Lower lobe of right lung (tissue), 2 donors: ENCODE measurements around the gene ZCCHC2. TPM values are rescaled to one million over a fixed set of nuclear protein-coding genes. Genes with fewer than 3 reads are reported as not detected.

Experiments
- ATAC-seq, 2 donors: fragments of 200-7000 bp; cut with Tn5 transposase; one replicate each; pipeline ENCODE4 v1.9.1; 2020 to 2022; ENCODE audit warnings: mild to moderate bottlenecking in 2 of 2, moderate library complexity in 2 of 2
- DNase-seq: peaks from one replicate; pipeline ENCODE4 v3.0.0-alpha.2; 2020
- H3K27ac ChIP-seq: fragments of 200-600 bp; one replicate; pipeline ENCODE4 v1.8.0; 2022
- H3K27me3 ChIP-seq: fragments of 200-600 bp; one replicate; pipeline ENCODE4 v1.8.0; 2022; ENCODE audit warnings: low read depth
- H3K36me3 ChIP-seq: fragments of 200-600 bp; one replicate; pipeline ENCODE4 v1.8.0; 2022; ENCODE audit warnings: mild to moderate bottlenecking
- H3K4me1 ChIP-seq: fragments of 200-600 bp; one replicate; pipeline ENCODE4 v1.8.0; 2022
- H3K4me3 ChIP-seq: fragments of 200-600 bp; one replicate; pipeline ENCODE4 v1.8.0; 2022; ENCODE audit warnings: mild to moderate bottlenecking
- H3K9me3 ChIP-seq: fragments of 200-600 bp; one replicate; pipeline ENCODE4 v1.8.0; 2022
- intact Hi-C: fragments of 100-400 bp; cut with DNase I; formaldehyde crosslinking; loops from one replicate; pipeline ENCODE4 v1.11.0; 2022
- total RNA-seq: library from RNA; stranded (reverse); fragmentation: NEBNext Ultra II Directional; extraction: Animal tissue kit (Norgen Biotek cat#: 25700); gene quantifications from one replicate; pipeline ENCODE4 v1.2.1, GENCODE V29; 2021
- TF ChIP-seq, protein P1 (sequence below): fragments of 200-600 bp; IDR thresholded peaks from one replicate; pipeline ENCODE4 v1.8.0; 2022; ENCODE audit warnings: antibody characterized with exemption, mild to moderate bottlenecking
- donor health status: DM: no; HTN: yes; CAD: no; lungs with severe emphysema.

Gene ZCCHC2
- total RNA-seq, 1 donor from 2014 or later = 51.9 TPM

DNA sequence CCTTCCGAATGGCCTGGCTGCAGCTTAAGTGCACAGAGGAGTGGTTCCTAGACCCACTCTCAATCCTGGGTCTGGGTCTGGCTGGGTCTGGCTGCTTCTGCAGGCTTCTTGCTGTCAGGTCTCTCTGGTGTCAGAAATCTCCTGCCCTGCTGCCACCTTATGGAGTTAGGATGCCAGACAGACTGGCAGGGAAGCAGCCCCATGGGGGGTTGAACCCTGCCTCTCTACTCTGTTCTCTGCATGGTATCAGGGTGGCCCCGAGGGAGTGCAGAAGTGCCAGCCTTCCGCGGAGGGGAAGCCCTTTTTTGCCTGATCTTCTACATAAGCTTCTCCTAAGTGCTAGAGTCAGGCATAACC lies 89.4 kb downstream of the ZCCHC2 start:
- intact Hi-C loops = no loop called here
- TF ChIP-seq, protein P1, sequence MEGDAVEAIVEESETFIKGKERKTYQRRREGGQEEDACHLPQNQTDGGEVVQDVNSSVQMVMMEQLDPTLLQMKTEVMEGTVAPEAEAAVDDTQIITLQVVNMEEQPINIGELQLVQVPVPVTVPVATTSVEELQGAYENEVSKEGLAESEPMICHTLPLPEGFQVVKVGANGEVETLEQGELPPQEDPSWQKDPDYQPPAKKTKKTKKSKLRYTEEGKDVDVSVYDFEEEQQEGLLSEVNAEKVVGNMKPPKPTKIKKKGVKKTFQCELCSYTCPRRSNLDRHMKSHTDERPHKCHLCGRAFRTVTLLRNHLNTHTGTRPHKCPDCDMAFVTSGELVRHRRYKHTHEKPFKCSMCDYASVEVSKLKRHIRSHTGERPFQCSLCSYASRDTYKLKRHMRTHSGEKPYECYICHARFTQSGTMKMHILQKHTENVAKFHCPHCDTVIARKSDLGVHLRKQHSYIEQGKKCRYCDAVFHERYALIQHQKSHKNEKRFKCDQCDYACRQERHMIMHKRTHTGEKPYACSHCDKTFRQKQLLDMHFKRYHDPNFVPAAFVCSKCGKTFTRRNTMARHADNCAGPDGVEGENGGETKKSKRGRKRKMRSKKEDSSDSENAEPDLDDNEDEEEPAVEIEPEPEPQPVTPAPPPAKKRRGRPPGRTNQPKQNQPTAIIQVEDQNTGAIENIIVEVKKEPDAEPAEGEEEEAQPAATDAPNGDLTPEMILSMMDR = no peak
- Histone ChIP-seq H3K36me3 (no peaks in the 10 kb centered on the region), H3K9me3 (no peaks in the 10 kb centered on the region), H3K4me3 (no peak overlapping the region), H3K27me3 (peaks cover 9% of the 10 kb centered on the region), H3K27ac (peak overlapping the region; percentile 7), H3K4me1 (peaks cover 17% of the 10 kb centered on the region)
- DNase-seq (no peak), ATAC-seq (peak; percentile 7 to 16)

- Histone ChIP-seq H3K4me3 (no peak overlapping the region), H3K9me3 (no peaks in the 10 kb centered on the region), H3K27me3 (peaks cover 9% of the 10 kb centered on the region), H3K4me1 (peaks cover 17% of the 10 kb centered on the region), H3K36me3 (no peaks in the 10 kb centered on the region), H3K27ac (no peak overlapping the region)
- TF ChIP-seq, protein P1 = no peak
- ATAC-seq (no peak), DNase-seq (no peak)
- intact Hi-C loops = no loop called here
Observed at GRCh38 chr18:62612776-62613175, 90.0 kb downstream of the ZCCHC2 start.

DNA sequence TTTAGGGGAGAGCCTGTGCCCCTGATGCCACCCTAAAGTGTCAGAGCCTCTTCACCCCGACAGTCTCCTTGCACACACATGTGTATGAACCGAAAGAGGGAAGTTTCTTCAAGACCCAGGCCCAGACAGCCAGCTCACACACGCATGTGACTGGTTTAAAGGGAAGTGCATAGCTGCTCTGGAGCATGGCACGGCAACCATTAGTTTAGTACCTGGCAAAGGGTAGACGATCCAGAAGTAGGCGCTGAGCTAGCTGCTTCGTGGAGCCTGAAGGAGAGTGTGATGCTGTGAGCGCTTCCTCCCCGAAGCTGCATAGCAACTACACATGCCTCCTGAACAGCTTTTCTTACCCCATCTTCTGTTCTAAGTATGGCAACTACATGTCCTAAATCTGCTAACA lies 91.7 kb downstream of the ZCCHC2 start:
- H3K4me3 ChIP-seq = no peak overlapping the region
- H3K4me1 ChIP-seq = peaks cover 17% of the 10 kb centered on the region
- TF ChIP-seq, protein P1 = no peak
- ATAC-seq (no peak), DNase-seq (no peak)
- H3K36me3 ChIP-seq = no peaks in the 10 kb centered on the region
- no peak overlapping the region for H3K27ac ChIP-seq
- peaks cover 9% of the 10 kb centered on the region for H3K27me3 ChIP-seq
- intact Hi-C loops = no loop called here
- H3K9me3 ChIP-seq = no peaks in the 10 kb centered on the region

DNA sequence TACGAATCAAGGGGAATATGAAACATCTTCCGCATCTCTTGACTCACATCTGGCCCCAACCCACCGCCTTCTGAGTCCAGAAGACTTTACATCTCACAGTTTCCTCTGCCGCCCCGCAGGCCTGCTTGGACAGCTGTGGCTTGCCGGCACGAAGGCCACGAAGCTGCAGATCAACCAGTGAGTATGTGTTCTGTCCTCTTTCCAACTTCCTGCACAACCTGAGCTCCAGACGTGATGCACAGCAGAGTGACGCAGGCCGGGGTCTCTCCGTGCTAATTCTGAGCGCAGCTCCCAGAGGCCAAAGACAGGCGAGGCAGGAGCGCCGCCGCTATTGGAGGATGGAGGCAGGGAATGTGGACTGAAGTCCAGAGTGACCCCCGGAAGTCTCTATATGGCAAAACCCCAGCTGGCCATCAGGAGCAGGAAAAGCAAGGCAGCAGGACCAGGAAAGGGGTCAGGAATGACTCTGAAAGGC lies 93.5 kb downstream of the ZCCHC2 start:
- TF ChIP-seq, protein P1 = no peak
- Histone ChIP-seq H3K9me3 (no peaks in the 10 kb centered on the region), H3K36me3 (no peaks in the 10 kb centered on the region), H3K27me3 (peaks cover 5% of the 10 kb centered on the region), H3K27ac (no peak overlapping the region), H3K4me3 (no peak overlapping the region), H3K4me1 (peaks cover 13% of the 10 kb centered on the region)
- intact Hi-C loops = no loop called here
- ATAC-seq (no peak), DNase-seq (no peak)

DNA sequence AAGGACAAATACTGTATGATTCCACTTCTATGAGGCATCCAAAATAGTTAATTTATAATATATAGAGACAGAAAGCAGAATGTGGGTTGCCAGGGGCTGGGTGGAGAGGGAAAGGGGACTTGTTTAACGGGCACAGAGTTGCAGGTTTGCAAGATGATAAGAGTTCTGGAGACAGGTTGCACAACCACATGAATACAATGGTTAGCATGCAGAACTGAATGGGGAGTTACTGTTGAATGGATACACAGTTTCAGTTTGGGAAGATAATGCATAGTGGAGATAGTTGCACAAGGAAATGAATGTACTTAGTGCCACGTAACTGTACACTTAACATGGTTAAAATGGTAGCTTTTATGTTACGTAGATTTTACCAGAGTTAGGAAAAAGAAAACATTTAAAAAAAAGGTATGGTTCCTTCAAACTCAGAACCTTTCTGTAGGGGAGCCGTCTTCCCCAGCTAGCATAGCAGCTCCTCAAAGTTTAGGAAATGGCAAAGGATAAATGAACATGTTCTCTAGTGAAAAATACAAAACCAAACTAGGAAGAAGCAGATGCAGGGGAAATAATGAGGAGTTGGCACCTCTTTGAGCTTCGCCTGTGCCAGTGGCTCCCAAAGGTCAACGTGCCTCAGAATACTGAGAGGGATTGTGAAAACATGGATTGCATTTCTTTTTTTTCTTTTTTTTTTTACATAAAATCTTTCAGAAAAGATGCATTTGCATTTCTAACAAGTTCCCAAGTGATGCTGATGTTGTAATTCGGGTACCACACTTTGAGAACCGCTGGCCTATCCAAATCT lies 95.2 kb downstream of the ZCCHC2 start:
- DNase-seq (no peak), ATAC-seq (no peak)
- intact Hi-C loops = no loop called here
- Histone ChIP-seq H3K27ac (no peak overlapping the region), H3K4me3 (no peak overlapping the region), H3K4me1 (no peaks in the 10 kb centered on the region), H3K36me3 (no peaks in the 10 kb centered on the region), H3K9me3 (no peaks in the 10 kb centered on the region), H3K27me3 (peaks cover 5% of the 10 kb centered on the region)
- TF ChIP-seq, protein P1 = no peak
